Measurements from ENCODE around the gene KYAT1. TPM values are rescaled to one million over a fixed set of nuclear protein-coding genes. Genes with fewer than 3 reads are reported as not detected.

Gene KYAT1
- total and polyA plus RNA-seq, 2 of the 13 experiments (the other 11 are each of a cell fraction or from before 2014, with no cell fraction given): 9.2 to 46.5 TPM

GRCh38 chr9:128863647-128864046 is 18.1 kb downstream of the KYAT1 start (continued):
- no peak for TF ChIP-seq HINFP (CRISPR knock-in tag; IDR thresholded peaks at IDR 0.05; ENCODE audit: low read depth)
- no peak for TF ChIP-seq ATAD3A (CRISPR knock-in tag; IDR thresholded peaks at IDR 0.05)
- TF ChIP-seq, protein P1, sequence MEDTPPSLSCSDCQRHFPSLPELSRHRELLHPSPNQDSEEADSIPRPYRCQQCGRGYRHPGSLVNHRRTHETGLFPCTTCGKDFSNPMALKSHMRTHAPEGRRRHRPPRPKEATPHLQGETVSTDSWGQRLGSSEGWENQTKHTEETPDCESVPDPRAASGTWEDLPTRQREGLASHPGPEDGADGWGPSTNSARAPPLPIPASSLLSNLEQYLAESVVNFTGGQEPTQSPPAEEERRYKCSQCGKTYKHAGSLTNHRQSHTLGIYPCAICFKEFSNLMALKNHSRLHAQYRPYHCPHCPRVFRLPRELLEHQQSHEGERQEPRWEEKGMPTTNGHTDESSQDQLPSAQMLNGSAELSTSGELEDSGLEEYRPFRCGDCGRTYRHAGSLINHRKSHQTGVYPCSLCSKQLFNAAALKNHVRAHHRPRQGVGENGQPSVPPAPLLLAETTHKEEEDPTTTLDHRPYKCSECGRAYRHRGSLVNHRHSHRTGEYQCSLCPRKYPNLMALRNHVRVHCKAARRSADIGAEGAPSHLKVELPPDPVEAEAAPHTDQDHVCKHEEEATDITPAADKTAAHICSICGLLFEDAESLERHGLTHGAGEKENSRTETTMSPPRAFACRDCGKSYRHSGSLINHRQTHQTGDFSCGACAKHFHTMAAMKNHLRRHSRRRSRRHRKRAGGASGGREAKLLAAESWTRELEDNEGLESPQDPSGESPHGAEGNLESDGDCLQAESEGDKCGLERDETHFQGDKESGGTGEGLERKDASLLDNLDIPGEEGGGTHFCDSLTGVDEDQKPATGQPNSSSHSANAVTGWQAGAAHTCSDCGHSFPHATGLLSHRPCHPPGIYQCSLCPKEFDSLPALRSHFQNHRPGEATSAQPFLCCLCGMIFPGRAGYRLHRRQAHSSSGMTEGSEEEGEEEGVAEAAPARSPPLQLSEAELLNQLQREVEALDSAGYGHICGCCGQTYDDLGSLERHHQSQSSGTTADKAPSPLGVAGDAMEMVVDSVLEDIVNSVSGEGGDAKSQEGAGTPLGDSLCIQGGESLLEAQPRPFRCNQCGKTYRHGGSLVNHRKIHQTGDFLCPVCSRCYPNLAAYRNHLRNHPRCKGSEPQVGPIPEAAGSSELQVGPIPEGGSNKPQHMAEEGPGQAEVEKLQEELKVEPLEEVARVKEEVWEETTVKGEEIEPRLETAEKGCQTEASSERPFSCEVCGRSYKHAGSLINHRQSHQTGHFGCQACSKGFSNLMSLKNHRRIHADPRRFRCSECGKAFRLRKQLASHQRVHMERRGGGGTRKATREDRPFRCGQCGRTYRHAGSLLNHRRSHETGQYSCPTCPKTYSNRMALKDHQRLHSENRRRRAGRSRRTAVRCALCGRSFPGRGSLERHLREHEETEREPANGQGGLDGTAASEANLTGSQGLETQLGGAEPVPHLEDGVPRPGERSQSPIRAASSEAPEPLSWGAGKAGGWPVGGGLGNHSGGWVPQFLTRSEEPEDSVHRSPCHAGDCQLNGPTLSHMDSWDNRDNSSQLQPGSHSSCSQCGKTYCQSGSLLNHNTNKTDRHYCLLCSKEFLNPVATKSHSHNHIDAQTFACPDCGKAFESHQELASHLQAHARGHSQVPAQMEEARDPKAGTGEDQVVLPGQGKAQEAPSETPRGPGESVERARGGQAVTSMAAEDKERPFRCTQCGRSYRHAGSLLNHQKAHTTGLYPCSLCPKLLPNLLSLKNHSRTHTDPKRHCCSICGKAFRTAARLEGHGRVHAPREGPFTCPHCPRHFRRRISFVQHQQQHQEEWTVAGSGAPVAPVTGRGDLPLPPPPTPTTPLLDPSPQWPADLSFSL (CRISPR knock-in tag; IDR thresholded peaks at IDR 0.05): no peak
- TF ChIP-seq FOXM1 (CRISPR knock-in tag; IDR thresholded peaks at IDR 0.05): no peak
- TF ChIP-seq ZNF850 (CRISPR knock-in tag; conservative IDR thresholded peaks at IDR 0.05): no peak
- peak; percentile 58; the same call in 1 of the 2 replicates for TF ChIP-seq PITX1 (CRISPR knock-in tag; IDR thresholded peaks at IDR 0.05)
- no peak for TF ChIP-seq ADNP (CRISPR knock-in tag; IDR thresholded peaks at IDR 0.05)
- TF ChIP-seq ZNF333 (CRISPR knock-in tag; IDR thresholded peaks at IDR 0.05; ENCODE audit: borderline replicate concordance): no peak
- no peak for TF ChIP-seq NCOA5 (CRISPR knock-in tag; IDR thresholded peaks at IDR 0.05)
- no peak for TF ChIP-seq KDM4B (CRISPR knock-in tag; IDR thresholded peaks at IDR 0.05)
- TF ChIP-seq, protein P2, sequence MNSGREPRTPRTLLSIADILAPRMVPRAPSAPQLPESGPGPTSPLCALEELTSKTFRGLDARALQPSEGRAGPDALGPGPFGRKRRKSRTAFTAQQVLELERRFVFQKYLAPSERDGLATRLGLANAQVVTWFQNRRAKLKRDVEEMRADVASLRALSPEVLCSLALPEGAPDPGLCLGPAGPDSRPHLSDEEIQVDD (CRISPR knock-in tag; IDR thresholded peaks at IDR 0.05; ENCODE audit: borderline replicate concordance): no peak
- TF ChIP-seq, protein P3, sequence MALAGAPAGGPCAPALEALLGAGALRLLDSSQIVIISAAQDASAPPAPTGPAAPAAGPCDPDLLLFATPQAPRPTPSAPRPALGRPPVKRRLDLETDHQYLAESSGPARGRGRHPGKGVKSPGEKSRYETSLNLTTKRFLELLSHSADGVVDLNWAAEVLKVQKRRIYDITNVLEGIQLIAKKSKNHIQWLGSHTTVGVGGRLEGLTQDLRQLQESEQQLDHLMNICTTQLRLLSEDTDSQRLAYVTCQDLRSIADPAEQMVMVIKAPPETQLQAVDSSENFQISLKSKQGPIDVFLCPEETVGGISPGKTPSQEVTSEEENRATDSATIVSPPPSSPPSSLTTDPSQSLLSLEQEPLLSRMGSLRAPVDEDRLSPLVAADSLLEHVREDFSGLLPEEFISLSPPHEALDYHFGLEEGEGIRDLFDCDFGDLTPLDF (CRISPR knock-in tag; IDR thresholded peaks at IDR 0.05): no peak
- TF ChIP-seq GATA4 (IDR thresholded peaks at IDR 0.05; ENCODE audit: borderline replicate concordance, low read depth): no peak
- TF ChIP-seq ZNF777 (CRISPR knock-in tag; IDR thresholded peaks at IDR 0.05): no peak
- TF ChIP-seq, protein P4, sequence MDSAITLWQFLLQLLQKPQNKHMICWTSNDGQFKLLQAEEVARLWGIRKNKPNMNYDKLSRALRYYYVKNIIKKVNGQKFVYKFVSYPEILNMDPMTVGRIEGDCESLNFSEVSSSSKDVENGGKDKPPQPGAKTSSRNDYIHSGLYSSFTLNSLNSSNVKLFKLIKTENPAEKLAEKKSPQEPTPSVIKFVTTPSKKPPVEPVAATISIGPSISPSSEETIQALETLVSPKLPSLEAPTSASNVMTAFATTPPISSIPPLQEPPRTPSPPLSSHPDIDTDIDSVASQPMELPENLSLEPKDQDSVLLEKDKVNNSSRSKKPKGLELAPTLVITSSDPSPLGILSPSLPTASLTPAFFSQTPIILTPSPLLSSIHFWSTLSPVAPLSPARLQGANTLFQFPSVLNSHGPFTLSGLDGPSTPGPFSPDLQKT (CRISPR knock-in tag; IDR thresholded peaks at IDR 0.05; ENCODE audit: borderline replicate concordance): no peak
- peak; percentile 93 for TF ChIP-seq ZNF552 (CRISPR knock-in tag; IDR thresholded peaks at IDR 0.05; ENCODE audit: borderline replicate concordance)
- no peak for TF ChIP-seq NFE2L2 (IDR thresholded peaks at IDR 0.05; ENCODE audit: low read length)
- TF ChIP-seq GATAD2A (CRISPR knock-in tag; IDR thresholded peaks at IDR 0.05): peak; percentile 36; the same call in 1 of the 2 replicates
- no peak for TF ChIP-seq ZBTB39 (CRISPR knock-in tag; IDR thresholded peaks at IDR 0.05)
